BLaER1 treated with 17β-estradiol and CSF1 and Interleukin-3, amounts not matched to agents 10 nM and 100 nM (cell line): ENCODE data around the gene EDA.
"Not testable (repeated sequence)": the region's sequence is repeated elsewhere in the genome, so short reads cannot be mapped to it uniquely, and the experiment has no call there.

Experiments
- H3K27ac ChIP-seq, 11 experiments: shearing (Covaris generic); formaldehyde crosslinking; 2 replicates each; pipeline ENCODE4 v1.8.1; 2022
- H3K27me3 ChIP-seq, 11 experiments: shearing (Covaris generic); formaldehyde crosslinking; 2 replicates each; pipeline ENCODE4 v1.8.1; 2022
- H3K36me3 ChIP-seq, 11 experiments: shearing (Covaris generic); formaldehyde crosslinking; 2 replicates each; pipeline ENCODE4 v1.8.1; 2022
- H3K4me1 ChIP-seq, 10 experiments: shearing (Covaris generic); formaldehyde crosslinking; 2 replicates each; pipeline ENCODE4 v1.8.1; 2022
- H3K4me2 ChIP-seq, 11 experiments: shearing (Covaris generic); formaldehyde crosslinking; 2 replicates each; pipeline ENCODE4 v1.8.1; 2022
- H3K4me3 ChIP-seq, 10 experiments: shearing (Covaris generic); formaldehyde crosslinking; 2 replicates each; pipeline ENCODE4 v1.8.1; 2022
- H3K9ac ChIP-seq, 11 experiments: shearing (Covaris generic); formaldehyde crosslinking; 2 replicates each; pipeline ENCODE4 v1.8.1; 2022
- H3K9me3 ChIP-seq, 11 experiments: shearing (Covaris generic); formaldehyde crosslinking; replicated peaks in 1 of 11; 2 replicates each; pipeline ENCODE4 v1.8.1; 2022
- H4K20me1 ChIP-seq, 11 experiments: shearing (Covaris generic); formaldehyde crosslinking; 2 replicates each; pipeline ENCODE4 v1.8.1; 2022
- Cebpa-rat ChIP-seq, 11 experiments: shearing (Covaris generic); IDR thresholded peaks; 2 replicates each; pipeline ENCODE4 v1.8.1; 2022

The EDA gene

GRCh38 chrX:69844636-69845035, 228.7 kb downstream of the EDA start:
- TF ChIP-seq Cebpa-rat (IDR thresholded peaks at IDR 0.05), result no peak
- no peak overlapping the region for H3K4me3 ChIP-seq
- no peak overlapping the region for H3K9ac ChIP-seq
- H3K27me3 ChIP-seq, result peaks cover 37 to 98% (median 79%) of the 10 kb centered on the region in 11 experiments
- no peaks in the 10 kb centered on the region for H3K36me3 ChIP-seq
- no peaks in the 10 kb centered on the region for H4K20me1 ChIP-seq
- H3K4me1 ChIP-seq, result no peaks in the 10 kb centered on the region
- H3K4me2 ChIP-seq, result no peak overlapping the region
- H3K9me3 ChIP-seq, result no peaks in the 10 kb centered on the region
- H3K27ac ChIP-seq, result no peak overlapping the region

DNA sequence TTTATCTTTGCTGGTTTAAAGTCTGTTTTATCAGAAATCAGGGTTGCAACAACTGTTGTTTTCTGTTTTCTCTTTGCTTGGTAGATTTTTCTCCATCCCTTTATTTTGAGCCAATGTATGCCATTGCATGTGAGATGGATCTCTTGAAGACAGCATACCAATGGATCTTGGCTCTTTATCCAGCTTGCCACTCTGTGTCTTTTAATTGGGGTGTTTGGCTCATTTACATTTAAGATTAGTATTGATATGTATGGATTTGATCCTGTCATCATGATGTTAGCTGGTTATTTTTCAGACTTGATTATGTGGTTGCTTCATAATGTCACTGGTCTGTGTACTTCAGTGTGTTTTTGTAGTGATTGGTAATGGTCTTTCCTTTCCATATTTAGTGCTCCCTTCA, 244.1 kb downstream of the EDA start:
- H4K20me1 ChIP-seq, H3K9ac ChIP-seq, H3K4me2 ChIP-seq, H3K27ac ChIP-seq, H3K36me3 ChIP-seq, H3K4me3 ChIP-seq, H3K4me1 ChIP-seq: not testable (repeated sequence)
- Histone ChIP-seq H3K27me3 (peaks cover 36 to 90% (median 80%) of the 10 kb centered on the region in 11 experiments; a peak in 21 of 22 replicates), H3K9me3 (peaks cover 21 to 52% (median 37%) of the 10 kb centered on the region in 11 experiments)

DNA sequence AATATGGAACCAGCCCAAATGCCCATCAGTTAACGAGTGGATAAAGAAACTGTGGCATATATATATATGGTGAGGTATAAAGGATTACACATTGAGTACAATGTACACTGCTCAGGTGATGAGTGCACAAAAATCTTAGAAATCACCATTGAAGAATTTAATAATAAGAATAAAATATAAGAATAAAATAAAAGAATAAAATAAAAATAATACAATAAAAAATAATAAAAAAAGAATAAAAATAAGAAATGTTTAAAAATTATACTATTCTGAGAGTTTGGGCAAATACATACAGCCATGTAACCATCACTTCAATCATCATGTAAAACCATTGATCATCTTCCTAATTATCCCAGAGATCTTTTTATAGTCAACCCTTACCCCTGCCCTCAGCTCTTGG, 260.3 kb downstream of the EDA start:
- Histone ChIP-seq H4K20me1 (no peaks in the 10 kb centered on the region), H3K27ac (no peak overlapping the region), H3K4me1 (peaks cover 0 to 19% (median 0%) of the 10 kb centered on the region in 10 experiments; a peak in 3 of 20 replicates), H3K9me3 (peaks cover 0 to 26% (median 7%) of the 10 kb centered on the region in 11 experiments; a peak in 10 of 22 replicates), H3K4me3 (no peak overlapping the region), H3K27me3 (peaks cover 54 to 96% (median 89%) of the 10 kb centered on the region in 11 experiments), H3K9ac (no peak overlapping the region), H3K4me2 (no peak overlapping the region), H3K36me3 (no peaks in the 10 kb centered on the region)
- no peak for TF ChIP-seq Cebpa-rat (IDR thresholded peaks at IDR 0.05)

DNA sequence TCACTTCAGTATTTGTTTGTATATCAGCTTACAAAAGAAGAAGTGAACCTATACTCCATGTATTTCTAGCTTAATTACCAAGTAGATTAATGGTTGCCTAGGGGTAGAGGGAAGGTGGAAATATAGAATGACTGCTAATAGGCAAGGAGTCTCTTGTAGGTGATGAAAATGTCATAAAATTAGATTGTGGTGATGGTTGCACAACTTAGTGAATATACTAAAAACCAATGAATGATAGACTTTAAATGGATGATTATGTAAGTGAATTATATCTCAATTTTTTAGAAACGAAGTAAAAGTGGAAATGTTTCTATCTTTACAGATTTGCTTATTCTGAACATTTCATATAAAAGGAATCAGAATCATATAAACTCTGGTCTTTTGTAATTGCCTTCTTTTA, 268.3 kb downstream of the EDA start:
- Histone ChIP-seq H3K4me1 (peaks cover 0 to 17% (median 0%) of the 10 kb centered on the region in 10 experiments; a peak in 3 of 20 replicates), H3K36me3 (no peaks in the 10 kb centered on the region), H3K9me3 (peaks cover 20 to 64% (median 29%) of the 10 kb centered on the region in 11 experiments), H3K4me2 (no peak overlapping the region), H3K27ac (no peak overlapping the region), H4K20me1 (no peaks in the 10 kb centered on the region), H3K27me3 (peaks cover 33 to 85% (median 77%) of the 10 kb centered on the region in 11 experiments), H3K9ac (no peak overlapping the region), H3K4me3 (no peak overlapping the region)
- no peak for TF ChIP-seq Cebpa-rat (IDR thresholded peaks at IDR 0.05)

- no peak overlapping the region for H3K4me3 ChIP-seq
- H3K27ac ChIP-seq, result no peak overlapping the region
- no peak overlapping the region for H3K9ac ChIP-seq
- H3K36me3 ChIP-seq, result no peaks in the 10 kb centered on the region
- H3K9me3 ChIP-seq, result peaks cover 0 to 6% (median 0%) of the 10 kb centered on the region in 11 experiments; a peak in 3 of 22 replicates
- no peaks in the 10 kb centered on the region for H3K4me1 ChIP-seq
- H4K20me1 ChIP-seq, result no peaks in the 10 kb centered on the region; a peak in 1 of 22 replicates
- peaks cover 32 to 97% (median 87%) of the 10 kb centered on the region in 11 experiments for H3K27me3 ChIP-seq
- TF ChIP-seq Cebpa-rat (IDR thresholded peaks at IDR 0.05), result no peak
- H3K4me2 ChIP-seq, result no peak overlapping the region
Observed at GRCh38 chrX:69896046-69896445, 280.1 kb downstream of the EDA start.

DNA sequence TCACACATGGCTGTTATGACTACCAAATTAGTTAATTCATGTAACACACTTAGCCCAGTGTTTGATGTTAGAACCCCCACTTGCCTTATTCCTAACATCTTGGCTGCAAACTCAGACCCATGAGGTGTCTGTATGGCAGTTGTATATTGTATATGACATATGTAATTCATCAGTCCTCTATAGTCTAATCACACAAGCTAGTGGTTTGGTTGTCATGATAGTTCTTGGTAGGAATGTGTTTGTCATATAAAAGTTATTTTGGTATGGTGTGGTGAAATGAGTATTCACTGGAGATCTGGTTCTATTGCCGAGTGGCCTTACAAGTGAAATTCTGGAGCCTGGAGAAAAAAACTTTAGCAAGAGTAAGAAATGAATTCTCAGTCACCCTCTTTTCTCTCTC, 284.6 kb downstream of the EDA start:
- Histone ChIP-seq H3K4me2 (no peak overlapping the region), H3K36me3 (no peaks in the 10 kb centered on the region), H3K9me3 (no peaks in the 10 kb centered on the region), H3K27ac (no peak overlapping the region), H3K4me1 (no peaks in the 10 kb centered on the region), H3K27me3 (peaks cover 60 to 97% (median 87%) of the 10 kb centered on the region in 11 experiments), H3K4me3 (no peak overlapping the region), H4K20me1 (no peaks in the 10 kb centered on the region; a peak in 1 of 22 replicates), H3K9ac (no peak overlapping the region)
- TF ChIP-seq Cebpa-rat (IDR thresholded peaks at IDR 0.05), result no peak

GRCh38 chrX:69906447-69906846, 290.5 kb downstream of the EDA start:
- no peaks in the 10 kb centered on the region for H3K4me1 ChIP-seq
- no peak overlapping the region for H3K4me2 ChIP-seq
- H3K27ac ChIP-seq, result no peak overlapping the region
- no peaks in the 10 kb centered on the region for H3K36me3 ChIP-seq
- H3K27me3 ChIP-seq, result peaks cover 66 to 91% (median 82%) of the 10 kb centered on the region in 11 experiments
- no peak overlapping the region for H3K4me3 ChIP-seq
- no peak overlapping the region for H3K9ac ChIP-seq
- no peak for TF ChIP-seq Cebpa-rat (IDR thresholded peaks at IDR 0.05)
- peaks cover 0 to under 1% (median 0%) of the 10 kb centered on the region in 11 experiments; a peak in 2 of 22 replicates for H3K9me3 ChIP-seq
- H4K20me1 ChIP-seq, result no peaks in the 10 kb centered on the region

- Histone ChIP-seq H3K4me1 (no peaks in the 10 kb centered on the region), H3K4me3 (no peak overlapping the region), H3K4me2 (no peak overlapping the region), H3K36me3 (no peaks in the 10 kb centered on the region), H3K9me3 (peaks cover 10 to 26% (median 17%) of the 10 kb centered on the region in 11 experiments), H4K20me1 (no peaks in the 10 kb centered on the region), H3K9ac (no peak overlapping the region), H3K27ac (no peak overlapping the region), H3K27me3 (peaks cover 12 to 70% (median 57%) of the 10 kb centered on the region in 11 experiments; a peak in 20 of 22 replicates)
- no peak for TF ChIP-seq Cebpa-rat (IDR thresholded peaks at IDR 0.05)
Observed at GRCh38 chrX:69914781-69915180, 298.9 kb downstream of the EDA start.

DNA sequence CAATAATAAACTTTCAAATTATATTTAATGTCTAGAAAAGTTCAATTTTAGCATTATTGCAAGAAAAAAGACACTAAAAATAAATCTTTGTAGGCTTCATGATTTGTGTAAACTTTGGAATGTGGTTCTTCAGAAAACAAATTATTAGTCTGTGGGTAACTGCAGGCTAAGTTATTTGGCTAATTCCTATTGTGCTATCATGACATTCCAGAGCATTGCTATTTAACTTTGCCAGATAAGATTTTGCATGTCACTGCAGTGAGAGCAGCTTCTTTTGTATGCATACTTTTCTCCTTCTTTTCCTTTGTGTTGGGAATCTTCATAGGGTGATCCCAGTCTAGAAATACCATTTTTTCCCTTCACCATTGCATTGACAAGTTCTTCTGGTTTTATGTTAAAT, 303.8 kb downstream of the EDA start:
- TF ChIP-seq Cebpa-rat (IDR thresholded peaks at IDR 0.05), result no peak
- Histone ChIP-seq H3K27me3 (peaks cover 3 to 52% (median 35%) of the 10 kb centered on the region in 11 experiments; a peak in 19 of 22 replicates), H3K4me2 (no peak overlapping the region), H3K4me3 (no peak overlapping the region), H3K9me3 (peaks cover 0 to 16% (median 8%) of the 10 kb centered on the region in 11 experiments; a peak in 13 of 22 replicates), H3K4me1 (no peaks in the 10 kb centered on the region), H3K27ac (no peak overlapping the region), H4K20me1 (no peaks in the 10 kb centered on the region), H3K9ac (no peak overlapping the region), H3K36me3 (no peaks in the 10 kb centered on the region)

- Histone ChIP-seq H3K4me2 (no peak overlapping the region), H3K36me3 (no peaks in the 10 kb centered on the region), H3K9ac (no peak overlapping the region), H3K27me3 (peaks cover 50 to 96% (median 89%) of the 10 kb centered on the region in 11 experiments), H3K4me3 (no peak overlapping the region), H3K4me1 (no peaks in the 10 kb centered on the region), H3K9me3 (peaks cover 0 to 5% (median 0%) of the 10 kb centered on the region in 11 experiments; a peak in 2 of 22 replicates), H3K27ac (no peak overlapping the region), H4K20me1 (no peaks in the 10 kb centered on the region)
- no peak for TF ChIP-seq Cebpa-rat (IDR thresholded peaks at IDR 0.05)
Observed at GRCh38 chrX:69932323-69932722, 316.4 kb downstream of the EDA start.
